ENCODE data around the gene ERBB2. TPM values are rescaled to one million over a fixed set of nuclear protein-coding genes. Genes with fewer than 3 reads are reported as not detected.
A peak's percentile ranks its signal among the peaks of the same experiment; 100 is the strongest.

The ERBB2 gene
- total RNA-seq, 4 donors from 2014 or later: 175 to 439 (median 234) TPM

- DNase-seq: no peak
- WGBS, 2 donors (ENCODE audit: low coverage in 1 of 2): 69% methylated on average over 11 of the region's 11 CpGs; no CpG with 5 or more reads in 1 of the 2 donors
- in situ Hi-C loops (cut with MboI; ENCODE audit: low pct_ligation_motif_present in 1 of 4, low pct_unique_long_range_greater_than_20kb in 1 of 4, low sequenced_read_pairs in 3 of 4): no loop called here
Observed at GRCh38 chr17:39666601-39667261, 33.1 kb upstream of the ERBB2 start.

GRCh38 chr17:39667262-39667944 lies 32.5 kb upstream of the ERBB2 start:
- Histone ChIP-seq H3K9me3 (no peaks in the 10 kb centered on the region), H3K4me3 (peak overlapping the region in 2 of 4 donors; percentile 37 to 55), H3K27ac (peak overlapping the region in 1 of 4 donors; percentile 1), H3K4me1 (peaks cover 31 to 59% (median 48%) of the 10 kb centered on the region in 4 donors), H3K36me3 (no peaks in the 10 kb centered on the region), H3K27me3 (peaks cover 58% of the 10 kb centered on the region)
- no peak for TF ChIP-seq CTCF (IDR thresholded peaks at IDR 0.05)
- TF ChIP-seq POLR2A (IDR thresholded peaks at IDR 0.05): no peak
- TF ChIP-seq POLR2AphosphoS5 (IDR thresholded peaks at IDR 0.05): no peak
- TF ChIP-seq EP300 (IDR thresholded peaks at IDR 0.05; ENCODE audit: low read depth): no peak
- peak; percentile 49 for DNase-seq
- in situ Hi-C loops (cut with MboI; ENCODE audit: low pct_ligation_motif_present in 1 of 4, low pct_unique_long_range_greater_than_20kb in 1 of 4, low sequenced_read_pairs in 3 of 4): no loop called here
- intact Hi-C loops (cut with DNase I; ENCODE audit: low total_unique reads): no loop called here
- 16% methylated on average over 29 of the region's 49 CpGs; no CpG with 5 or more reads in 1 of the 2 donors for WGBS, 2 donors (ENCODE audit: low coverage in 1 of 2)

More at GRCh38 chr17:39666601-39667261, 33.1 kb upstream of the ERBB2 start:
- H3K27ac ChIP-seq: peak overlapping the region in 1 of 4 donors; percentile 5
- H3K4me1 ChIP-seq: peaks cover 36 to 60% (median 50%) of the 10 kb centered on the region in 4 donors
- TF ChIP-seq CTCF (IDR thresholded peaks at IDR 0.05) (no peak), POLR2AphosphoS5 (IDR thresholded peaks at IDR 0.05) (no peak), EP300 (IDR thresholded peaks at IDR 0.05; ENCODE audit: low read depth) (no peak), POLR2A (IDR thresholded peaks at IDR 0.05) (no peak)
- intact Hi-C loops (cut with DNase I; ENCODE audit: low total_unique reads): no loop called here
- H3K4me3 ChIP-seq: no peak overlapping the region
- H3K27me3 ChIP-seq: peaks cover 58% of the 10 kb centered on the region
- no peaks in the 10 kb centered on the region for H3K9me3 ChIP-seq
- H3K36me3 ChIP-seq: no peaks in the 10 kb centered on the region

- 3% methylated on average over 7 to 78 of the region's 85 CpGs for WGBS, 2 donors (ENCODE audit: low coverage in 1 of 2)
- no peaks in the 10 kb centered on the region for H3K36me3 ChIP-seq
- TF ChIP-seq CTCF (IDR thresholded peaks at IDR 0.05) (peak; percentile 60 to 83 (median 69)), POLR2A (IDR thresholded peaks at IDR 0.05) (no peak), POLR2AphosphoS5 (IDR thresholded peaks at IDR 0.05) (no peak)
- H3K4me1 ChIP-seq: peaks cover 23 to 51% (median 42%) of the 10 kb centered on the region in 4 donors
- H3K4me3 ChIP-seq: peak within 1 kb of the TSS; percentile 12 to 55 (median 29)
- intact Hi-C loops (cut with DNase I; ENCODE audit: low total_unique reads) (no loop called here), in situ Hi-C loops (cut with MboI; ENCODE audit: low pct_ligation_motif_present in 1 of 4, low pct_unique_long_range_greater_than_20kb in 1 of 4, low sequenced_read_pairs in 3 of 4) (no loop called here)
- H3K27ac ChIP-seq: peak within 1 kb of the TSS in 1 of 4 donors; percentile 1
- peaks cover 58% of the 10 kb centered on the region for H3K27me3 ChIP-seq
- peak; percentile 81 for DNase-seq
- no peaks in the 10 kb centered on the region for H3K9me3 ChIP-seq
Observed at GRCh38 chr17:39667945-39668924, 31.6 kb upstream of the ERBB2 start, which contains the start of gene PNMT. Gene PNMT (plus strand): TSS chr17:39668453. CDS start chr17:39668476, 23 bp downstream.

All from transverse colon (tissue), 4 donors.